H1 (cell line): Measurements from ENCODE around the gene JUN. TPM values are rescaled to one million over a fixed set of nuclear protein-coding genes. Genes with fewer than 3 reads are reported as not detected.

ENCODE experiments used
- JUN ChIP-seq: IDR thresholded peaks from 2 replicates; pipeline ENCODE4 v1.6.1; 2011; ENCODE audit warnings: low read depth, mild to moderate bottlenecking, improper control_type of control experiment, low read length
- PHF8 ChIP-seq: fragments of 200-600 bp; sonication (generic); conservative IDR thresholded peaks from 2 replicates; pipeline ENCODE4 v1.7.1; 2012; ENCODE audit warnings: low read depth, mild to moderate bottlenecking, inconsistent platforms, low read length, moderate library complexity
- polyA plus RNA-seq, 7 experiments: library from polyadenylated mRNA; depleted of rRNA in 3 of 7; stranded (reverse) in 5 of 7; unstranded in 2 of 7; fragments of >200 nt in 5 of 7; fragments of 200-250 nt in 2 of 7; gene quantifications; 1 replicate in 5 of 7; 2 replicates in 1 of 7; 4 replicates in 1 of 7; pipeline versions ENCODE4 v1.2.1 to v1.2.3, GENCODE V29; 2011 to 2013; ENCODE audit warnings: missing spikeins in 2 of 7, mixed read lengths in 2 of 7
- total RNA-seq: library from RNA; stranded (reverse); fragmentation: NEBNext Ultra II Directional; extraction: Animal tissue kit (Norgen Biotek cat#: 25700); gene quantifications from 2 replicates; pipeline ENCODE4 v1.2.1, GENCODE V29; 2021

The JUN gene
- total and polyA plus RNA-seq, 2 of the 8 experiments (the other 6 are each of a cell fraction or from before 2014, with no cell fraction given): 4.4 to 10.9 TPM

- TF ChIP-seq PHF8: no peak
- TF ChIP-seq JUN: no peak
Observed at GRCh38 chr1:58816747-58817221, 32.9 kb upstream of the JUN start (continued).
